Prostate gland (tissue), 2 donors: ENCODE results near the gene IFT81. TPM values are rescaled to one million over a fixed set of nuclear protein-coding genes. Genes with fewer than 3 reads are reported as not detected.

Experiments used
- DNase-seq: peaks from one replicate; pipeline ENCODE4 v3.0.0-alpha.2; 2019; ENCODE audit warnings: low spot score
- H3K27ac ChIP-seq, 2 donors: fragments of 200-600 bp; sonication (generic); 2 replicates each; pipeline ENCODE4 v1.5.1; 2017 to 2019
- H3K27me3 ChIP-seq: fragments of 200-600 bp; sonication (generic); replicated peaks from 2 replicates; pipeline ENCODE4 v1.5.1; 2019; ENCODE audit not compliant: insufficient read depth
- H3K36me3 ChIP-seq, 2 donors: fragments of 200-600 bp; sonication (generic); 1 replicate in 1 of 2; 2 replicates in 1 of 2; pipeline versions ENCODE4 v1.5.1 to v1.8.1; 2017 to 2019
- H3K4me1 ChIP-seq: fragments of 200-600 bp; sonication (generic); replicated peaks from 2 replicates; pipeline ENCODE4 v1.5.1; 2019
- H3K4me3 ChIP-seq, 2 donors: fragments of 200-600 bp; sonication (generic); 2 replicates each; pipeline ENCODE4 v1.5.1; 2017 to 2019
- H3K9me3 ChIP-seq: fragments of 200-600 bp; sonication (generic); 2 replicates; pipeline ENCODE4 v1.5.1; 2017
- CTCF ChIP-seq, 4 experiments: fragments of 200-600 bp in 2 of 4; fragments of 450-650 bp in 2 of 4; sonication (generic) in 2 of 4; IDR thresholded peaks; 1 replicate in 3 of 4; 2 replicates in 1 of 4; pipeline ENCODE4 v1.5.1; 2016 to 2019; ENCODE audit warnings: antibody characterized with exemption in 4 of 4, mild to moderate bottlenecking in 2 of 4, moderate library complexity in 2 of 4
- POLR2A ChIP-seq: fragments of 450-650 bp; IDR thresholded peaks from one replicate; pipeline ENCODE4 v1.6.1; 2016; ENCODE audit warnings: antibody characterized with exemption, mild to moderate bottlenecking
- POLR2AphosphoS5 ChIP-seq: sonication (generic); formaldehyde crosslinking; IDR thresholded peaks from one replicate; pipeline ENCODE4 v1.6.1; 2017; ENCODE audit warnings: antibody characterized with exemption
- WGBS: methylation state at CpG from one replicate; pipeline ENCODE4 v1.1.5; 2018; 5-methylcytosine and 5-hydroxymethylcytosine counted together
- intact Hi-C: fragments of 100-400 bp; cut with DNase I; formaldehyde crosslinking; loops from one replicate; pipeline ENCODE4 v1.14.2; 2022
- total RNA-seq, 2 donors: library from RNA; depleted of rRNA; stranded (reverse); fragments of >200 nt; gene quantifications; one replicate each; pipeline ENCODE4 v1.1.0, GENCODE V29; 2016

IFT81 gene
- total RNA-seq, 2 donors from 2014 or later: 11.2 to 16.1 TPM

- DNase-seq: peak; percentile 69
- Histone ChIP-seq H3K4me3 (no peak overlapping the region), H3K36me3 (no peaks in the 10 kb centered on the region), H3K9me3 (no peaks in the 10 kb centered on the region), H3K27ac (peak overlapping the region; percentile 83 to 87), H3K27me3 (no peaks in the 10 kb centered on the region), H3K4me1 (no peaks in the 10 kb centered on the region)
- intact Hi-C loops: loop anchor here (2.0 to 5.0 kb wide), 2 partner anchors 112 to 173 kb away; partner anchors contain the start of gene ATP2A2
- TF ChIP-seq CTCF (IDR thresholded peaks at IDR 0.05) (no peak), POLR2AphosphoS5 (peak; percentile 75), POLR2A (no peak)
- WGBS: 7% methylated on average over 13 of the region's 13 CpGs
These were observed 14.9 kb upstream of the IFT81 start for GRCh38 chr12:110109037-110109836.

- no peak for DNase-seq
- no peaks in the 10 kb centered on the region for H3K27me3 ChIP-seq
- H3K4me3 ChIP-seq: no peak overlapping the region
- H3K4me1 ChIP-seq: no peaks in the 10 kb centered on the region
- intact Hi-C loops: loop anchor here (2.0 to 5.0 kb wide), 2 partner anchors 111 to 172 kb away; partner anchors contain the start of gene ATP2A2
- H3K36me3 ChIP-seq: no peaks in the 10 kb centered on the region
- TF ChIP-seq POLR2AphosphoS5: no peak
- no peak for TF ChIP-seq POLR2A
- no peak for TF ChIP-seq CTCF (IDR thresholded peaks at IDR 0.05)
- WGBS: 84% methylated on average over 2 of the region's 2 CpGs
- H3K9me3 ChIP-seq: no peaks in the 10 kb centered on the region
- H3K27ac ChIP-seq: peak overlapping the region; percentile 83 to 87
These were observed 14.2 kb upstream of the IFT81 start for GRCh38 chr12:110109837-110110535.

- intact Hi-C loops: no loop called here
- Histone ChIP-seq H3K27ac (peak overlapping the region; percentile 83 to 87), H3K36me3 (no peaks in the 10 kb centered on the region), H3K4me3 (no peak overlapping the region), H3K9me3 (no peaks in the 10 kb centered on the region), H3K4me1 (no peaks in the 10 kb centered on the region), H3K27me3 (no peaks in the 10 kb centered on the region)
- peak; percentile 9 for TF ChIP-seq POLR2AphosphoS5
- no peak for TF ChIP-seq POLR2A
- no peak for DNase-seq
- 68% methylated on average over 4 of the region's 4 CpGs for WGBS
These were observed 12.5 kb upstream of the IFT81 start for GRCh38 chr12:110111476-110112334.

- no peaks in the 10 kb centered on the region for H3K4me1 ChIP-seq
- no peak for DNase-seq
These were observed 11.9 kb upstream of the IFT81 start for GRCh38 chr12:110112335-110112660.

More at GRCh38 chr12:110112335-110112660, 11.9 kb upstream of the IFT81 start:
- Histone ChIP-seq H3K9me3 (no peaks in the 10 kb centered on the region), H3K4me3 (no peak overlapping the region), H3K27ac (peak overlapping the region; percentile 83 to 87), H3K27me3 (no peaks in the 10 kb centered on the region), H3K36me3 (no peaks in the 10 kb centered on the region)
- no peak for TF ChIP-seq POLR2AphosphoS5
- TF ChIP-seq CTCF (IDR thresholded peaks at IDR 0.05): no peak
- no peak for TF ChIP-seq POLR2A
- intact Hi-C loops: no loop called here
- 90% methylated on average over 6 of the region's 6 CpGs for WGBS
